K562 (cell line): Measurements from ENCODE around the gene ATP9A. TPM values are rescaled to one million over a fixed set of nuclear protein-coding genes. Genes with fewer than 3 reads are reported as not detected.

ENCODE experiments used
- ATAC-seq: fragments of 200-7000 bp; cut with Tn5 transposase; 3 replicates; pipeline ENCODE4 v1.9.1; 2020; ENCODE audit warnings: moderate library complexity
- BruUV-seq: library from RNA; stranded (reverse); fragments of 400-500 nt; replicated peaks from 2 replicates; lab custom pipeline; 2021; lab: Mats Ljungman, UMichigan
- CTCF ChIA-PET: fragments of 300-600 bp; formaldehyde crosslinking; extraction: SDS; loops from one replicate; lab custom pipeline; 2021; ENCODE audit warnings: low intra/inter-chr PET ratio; lab: Yijun Ruan, JAX
- POLR2A ChIA-PET: fragments of 300-600, 350-650 bp; sonication (Branson Sonifier 250); formaldehyde crosslinking; extraction: SDS; loops from one replicate; lab custom pipeline; 2021; ENCODE audit warnings: antibody characterized with exemption, inconsistent platforms; lab: Yijun Ruan, JAX
- DNase-seq, 4 experiments: peaks; one replicate each; pipeline versions ENCODE4 v3.0.0 to v3.0.0-alpha.2; 2011 to 2018; ENCODE audit warnings: low spot score in 3 of 4, mixed read lengths in 3 of 4; ENCODE audit errors: extremely low read depth in 1 of 4
- FAIRE-seq: peaks from 2 replicates; lab custom pipeline; 2011; peaks lifted over from hg19 to GRCh38; lab: Jason Lieb, UNC
- H2AFZ ChIP-seq: 2 replicates; pipeline ENCODE4 v1.6.0; 2011; ENCODE audit warnings: low read depth, low read length, control low read depth, inconsistent platforms
- H3K27ac ChIP-seq: fragments of 200-600 bp; 3 replicates; pipeline ENCODE4 v1.8.0; 2011; ENCODE audit warnings: low read depth, mild to moderate bottlenecking, control low read depth, inconsistent platforms, low read length, moderate library complexity, mixed read lengths; ENCODE audit errors: extremely low read depth
- H3K27me3 ChIP-seq, 2 experiments: fragments of 300-600 bp in 1 of 2; 2 replicates in 1 of 2; 3 replicates in 1 of 2; pipeline versions ENCODE4 v1.6.0 to v1.8.0; 2011; ENCODE audit warnings: inconsistent platforms in 2 of 2, low read length in 2 of 2, mild to moderate bottlenecking in 1 of 2, mixed read lengths in 1 of 2, moderate library complexity in 1 of 2; ENCODE audit not compliant: control insufficient read depth in 2 of 2, insufficient read depth in 2 of 2
- H3K36me3 ChIP-seq: fragments of 300-600 bp; 3 replicates; pipeline ENCODE4 v1.8.0; 2011; ENCODE audit warnings: mild to moderate bottlenecking, low read length, inconsistent platforms; ENCODE audit not compliant: control insufficient read depth, insufficient read depth
- H3K4me1 ChIP-seq, 2 experiments: fragments of 200-600 bp in 1 of 2; replicated peaks in 1 of 2; 2 replicates in 1 of 2; 3 replicates in 1 of 2; pipeline versions ENCODE4 v1.5.1 to v1.8.0; 2011; ENCODE audit warnings: inconsistent platforms in 2 of 2, low read length in 2 of 2, mild to moderate bottlenecking in 1 of 2, mixed read lengths in 1 of 2, moderate library complexity in 1 of 2; ENCODE audit not compliant: control insufficient read depth in 2 of 2, insufficient read depth in 2 of 2
- H3K4me2 ChIP-seq: 2 replicates; pipeline ENCODE4 v1.6.1; 2011; ENCODE audit warnings: low read length, control low read depth, inconsistent platforms, mixed read lengths; ENCODE audit not compliant: insufficient read depth
- H3K4me3 ChIP-seq: fragments of 200-600 bp; sonication (generic), shearing (Covaris generic); 2 replicates; pipeline ENCODE4 v1.5.1; 2016; ENCODE audit warnings: control low read depth, inconsistent platforms
- H3K79me2 ChIP-seq: fragments of 200-600 bp; 3 replicates; pipeline ENCODE4 v1.8.0; 2011; ENCODE audit warnings: low read length, inconsistent platforms; ENCODE audit not compliant: control insufficient read depth, insufficient read depth
- H3K9ac ChIP-seq, 2 experiments: 2 replicates each; pipeline versions ENCODE4 v1.6.0 to v1.6.1; 2011; ENCODE audit warnings: low read depth in 2 of 2, low read length in 2 of 2, control low read depth in 1 of 2, inconsistent platforms in 1 of 2, mild to moderate bottlenecking in 1 of 2, mixed read lengths in 1 of 2; ENCODE audit not compliant: insufficient read depth in 1 of 2
- H3K9me1 ChIP-seq: one replicate; pipeline ENCODE4 v1.6.0; 2011; ENCODE audit warnings: inconsistent platforms, mild to moderate bottlenecking, low read length, moderate library complexity; ENCODE audit not compliant: control insufficient read depth, insufficient read depth
- H3K9me3 ChIP-seq: replicated peaks from 2 replicates; pipeline ENCODE4 v1.5.1; 2011; ENCODE audit warnings: low read depth, low read length, inconsistent platforms; ENCODE audit not compliant: control insufficient read depth, insufficient read depth
- H4K20me1 ChIP-seq: replicated peaks from 2 replicates; pipeline ENCODE4 v1.6.1; 2011; ENCODE audit warnings: low read length, inconsistent platforms, mixed read lengths; ENCODE audit not compliant: control insufficient read depth, insufficient read depth
- ELF2 ChIP-seq: fragments of 250-450 bp; sonication (Bioruptor Pico); IDR thresholded peaks from 2 replicates; pipeline ENCODE4 v1.5.0; 2021; ENCODE audit warnings: mild to moderate bottlenecking
- GABPB1 ChIP-seq: sonication (generic); formaldehyde crosslinking; IDR thresholded peaks from 2 replicates; pipeline ENCODE4 v1.8.0; 2022; ENCODE audit warnings: mild to moderate bottlenecking, missing genetic modification reagents
- HCFC1 ChIP-seq: IDR thresholded peaks from 2 replicates; pipeline ENCODE4 v1.6.1; 2012; ENCODE audit warnings: low read depth, low read length, improper control_type of control experiment
- IFI16 ChIP-seq: fragments of 250-450 bp; sonication (Bioruptor Pico); IDR thresholded peaks from 2 replicates; pipeline ENCODE4 v2.1.2; 2022; ENCODE audit warnings: mild to moderate bottlenecking, inconsistent platforms
- NCOA4 ChIP-seq: fragments of 450-650 bp; IDR thresholded peaks from 2 replicates; pipeline ENCODE4 v1.6.1; 2018; ENCODE audit warnings: mild to moderate bottlenecking; ENCODE audit not compliant: partially characterized antibody
- PPARD ChIP-seq: fragments of 250-450 bp; sonication (Bioruptor Pico); IDR thresholded peaks from 2 replicates; pipeline ENCODE4 v1.8.0; 2022; ENCODE audit warnings: inconsistent platforms, mild to moderate bottlenecking, moderate library complexity
- ZNF785 ChIP-seq: fragments of 250-450 bp; sonication (Bioruptor Pico); IDR thresholded peaks from 2 replicates; pipeline ENCODE4 v1.4.0; 2020; ENCODE audit warnings: mild to moderate bottlenecking
- WGBS: fragments of 100-300 bp; shearing (Covaris generic); methylation state at CpG from one replicate; pipeline ENCODE4 v1.1.6; 2016; ENCODE audit warnings: low coverage, mixed read lengths; ENCODE audit not compliant: insufficient coverage; ENCODE audit errors: missing lambda C conversion rate; 5-methylcytosine and 5-hydroxymethylcytosine counted together
- in situ Hi-C: fragments of 300-500 bp; cut with MboI; formaldehyde crosslinking; loops from 4 replicates; pipeline ENCODE4 v1.15.0; 2018; ENCODE audit warnings: inconsistent platforms, mixed read lengths
- intact Hi-C: fragments of 100-400 bp; cut with micrococcal nuclease; formaldehyde crosslinking; loops from 2 replicates; pipeline ENCODE4 v1.14.2; 2022
- polyA plus RNA-seq, 8 experiments: library from polyadenylated mRNA; depleted of rRNA in 4 of 8; stranded (reverse) in 5 of 8; unstranded in 3 of 8; fragments of >200 nt; fragmentation: Nextera tagmentation in 2 of 8; fragmentation: Illumina TruSeq in 1 of 8; extraction: Ambion mirVana in 2 of 8; extraction: Trizol in 1 of 8; gene quantifications; 2 replicates each; pipeline versions ENCODE4 v1.2.1 to v1.2.3, GENCODE V29; 2011 to 2014; ENCODE audit warnings: inconsistent platforms in 1 of 8, missing spikeins in 1 of 8
- total RNA-seq, 7 experiments: library from RNA; depleted of rRNA in 6 of 7; stranded (reverse); fragments of >200 nt in 6 of 7; fragmentation: Illumina TruSeq in 2 of 7; extraction: Trizol in 2 of 7; gene quantifications; 2 replicates each; pipeline versions ENCODE4 v1.2.1 to v1.2.3, GENCODE V29; 2011 to 2021; ENCODE audit warnings: low replicate concordance in 1 of 7
- TF ChIP-seq, protein P1 (sequence below), 3 experiments: IDR thresholded peaks in 2 of 3; conservative IDR thresholded peaks in 1 of 3; 2 replicates each; pipeline ENCODE4 v1.5.1; 2011 to 2012; ENCODE audit warnings: low read length in 3 of 3, mild to moderate bottlenecking in 3 of 3, control low read depth in 2 of 3, improper control_type of control experiment in 1 of 3, inconsistent platforms in 1 of 3, low read depth in 1 of 3, mixed read lengths in 1 of 3, moderate library complexity in 1 of 3; ENCODE audit not compliant: insufficient read depth in 2 of 3
- TF ChIP-seq, protein P2 (sequence below): IDR thresholded peaks from 2 replicates; pipeline ENCODE4 v1.6.1; 2011; ENCODE audit warnings: borderline replicate concordance, low read depth, mild to moderate bottlenecking, moderate library complexity, low read length; ENCODE audit not compliant: insufficient read depth, poor library complexity, severe bottlenecking

Gene ATP9A
- total and polyA plus RNA-seq, 9 of the 15 experiments (the other 6 are each of a cell fraction or from before 2014, with no cell fraction given): 0.18 to 0.62 (median 0.29) TPM

DNA sequence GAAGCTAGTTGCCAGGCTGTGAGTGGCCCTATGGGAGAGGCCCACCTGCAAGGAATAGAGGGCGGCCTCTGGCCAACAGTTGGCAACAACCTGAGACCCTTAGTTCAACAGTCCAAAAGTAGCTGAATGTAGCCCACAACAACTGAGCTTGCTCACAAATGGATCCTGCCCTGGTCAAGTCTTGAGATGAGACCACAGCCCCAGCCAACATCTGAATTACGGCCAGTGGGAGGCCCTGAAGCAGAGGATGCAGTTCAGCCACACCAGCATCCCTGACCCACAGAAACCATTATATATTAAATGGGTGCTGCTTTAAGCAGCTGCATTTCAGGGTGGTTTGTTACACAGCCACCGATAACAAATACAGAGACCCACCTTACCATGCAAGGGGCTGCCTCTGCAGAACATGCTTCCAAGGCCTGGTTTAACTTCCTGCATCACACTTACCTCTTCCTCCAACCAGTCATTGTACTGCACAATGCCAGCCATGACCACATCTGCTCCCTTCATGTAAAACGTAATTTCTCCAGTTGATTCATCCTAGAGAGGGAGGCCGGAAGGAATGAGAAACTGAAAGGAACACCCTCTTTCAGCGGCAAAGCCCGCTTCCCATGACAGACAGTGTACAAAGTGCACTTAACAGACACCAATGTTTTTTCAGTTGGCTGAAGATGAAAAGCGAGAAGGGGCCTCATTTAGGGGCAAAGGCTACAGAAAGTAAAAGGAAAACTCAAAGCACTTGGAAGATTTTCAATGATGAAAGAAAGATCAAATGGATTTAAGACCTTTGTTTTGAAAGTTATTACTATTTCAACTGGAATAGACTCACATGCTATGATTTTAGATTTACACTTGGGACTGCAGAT, 139.4 kb downstream of the ATP9A start:
- no peaks in the 10 kb centered on the region for H3K9me1 ChIP-seq
- no peak overlapping the region for H2AFZ ChIP-seq
- no peaks in the 10 kb centered on the region for H4K20me1 ChIP-seq
- no peaks in the 10 kb centered on the region for H3K9me3 ChIP-seq
- in situ Hi-C loops (loop anchor here (5.0 kb wide), 2 partner anchors 256 to 641 kb away; no protein-coding TSS in a partner anchor), intact Hi-C loops (loop anchor here (10.0 kb wide), 1 partner anchor 644 kb away; no protein-coding TSS in a partner anchor)
- ChIA-PET POLR2A (no interaction called here), CTCF (no interaction called here)
- no peak for TF ChIP-seq HCFC1
- TF ChIP-seq NCOA4: no peak
- TF ChIP-seq IFI16 (CRISPR knock-in tag): no peak
- H3K4me2 ChIP-seq: no peak overlapping the region
- DNase-seq: no peak
- peaks cover 6 to 32% of the 10 kb centered on the region in 2 experiments for H3K27me3 ChIP-seq
- WGBS: 30% methylated on average over 8 of the region's 8 CpGs
- BruUV-seq: no TSS peak
- no peak overlapping the region for H3K27ac ChIP-seq
- H3K9ac ChIP-seq: no peak overlapping the region
- H3K4me3 ChIP-seq: no peak overlapping the region
- no peak for FAIRE-seq
- H3K79me2 ChIP-seq: no peaks in the 10 kb centered on the region
- no peaks in the 10 kb centered on the region for H3K36me3 ChIP-seq
- peaks cover 9 to 23% of the 10 kb centered on the region in 2 experiments for H3K4me1 ChIP-seq
- ATAC-seq: no peak

DNA sequence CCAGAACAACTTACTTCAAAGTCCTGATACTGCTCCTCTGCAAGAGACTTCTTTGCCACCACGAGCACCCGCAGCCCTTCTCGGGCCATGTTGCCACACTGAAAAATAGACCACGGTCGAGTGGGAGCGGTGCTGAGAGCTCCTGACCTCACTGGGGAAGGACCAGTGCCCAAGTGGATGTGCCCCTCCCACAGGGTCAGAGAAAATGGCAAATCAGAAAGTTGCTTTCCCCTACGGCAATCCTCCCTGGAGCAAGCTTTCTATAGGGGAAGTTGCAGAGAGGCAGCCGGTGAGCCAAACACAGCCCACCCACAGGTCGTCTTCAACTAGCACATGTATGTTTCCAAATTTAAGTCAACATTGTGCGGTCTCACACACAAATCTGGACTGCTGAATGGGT, 140.6 kb downstream of the ATP9A start:
- intact Hi-C loops (loop anchor here (10.0 kb wide), 1 partner anchor 643 kb away; no protein-coding TSS in a partner anchor), in situ Hi-C loops (loop anchor here (5.0 kb wide), 2 partner anchors 255 to 640 kb away; no protein-coding TSS in a partner anchor)
- TF ChIP-seq GABPB1 (no peak), PPARD (no peak), ZNF785 (CRISPR knock-in tag) (no peak), ELF2 (CRISPR knock-in tag) (no peak)
- TF ChIP-seq, protein P1, sequence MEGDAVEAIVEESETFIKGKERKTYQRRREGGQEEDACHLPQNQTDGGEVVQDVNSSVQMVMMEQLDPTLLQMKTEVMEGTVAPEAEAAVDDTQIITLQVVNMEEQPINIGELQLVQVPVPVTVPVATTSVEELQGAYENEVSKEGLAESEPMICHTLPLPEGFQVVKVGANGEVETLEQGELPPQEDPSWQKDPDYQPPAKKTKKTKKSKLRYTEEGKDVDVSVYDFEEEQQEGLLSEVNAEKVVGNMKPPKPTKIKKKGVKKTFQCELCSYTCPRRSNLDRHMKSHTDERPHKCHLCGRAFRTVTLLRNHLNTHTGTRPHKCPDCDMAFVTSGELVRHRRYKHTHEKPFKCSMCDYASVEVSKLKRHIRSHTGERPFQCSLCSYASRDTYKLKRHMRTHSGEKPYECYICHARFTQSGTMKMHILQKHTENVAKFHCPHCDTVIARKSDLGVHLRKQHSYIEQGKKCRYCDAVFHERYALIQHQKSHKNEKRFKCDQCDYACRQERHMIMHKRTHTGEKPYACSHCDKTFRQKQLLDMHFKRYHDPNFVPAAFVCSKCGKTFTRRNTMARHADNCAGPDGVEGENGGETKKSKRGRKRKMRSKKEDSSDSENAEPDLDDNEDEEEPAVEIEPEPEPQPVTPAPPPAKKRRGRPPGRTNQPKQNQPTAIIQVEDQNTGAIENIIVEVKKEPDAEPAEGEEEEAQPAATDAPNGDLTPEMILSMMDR (IDR thresholded peaks at IDR 0.05 in 2 of 3, conservative IDR thresholded peaks at IDR 0.05 in 1 of 3; ENCODE audit: insufficient read depth in 2 of 3, low read depth in 1 of 3, low read length in 3 of 3): no peak
- TF ChIP-seq, protein P2, sequence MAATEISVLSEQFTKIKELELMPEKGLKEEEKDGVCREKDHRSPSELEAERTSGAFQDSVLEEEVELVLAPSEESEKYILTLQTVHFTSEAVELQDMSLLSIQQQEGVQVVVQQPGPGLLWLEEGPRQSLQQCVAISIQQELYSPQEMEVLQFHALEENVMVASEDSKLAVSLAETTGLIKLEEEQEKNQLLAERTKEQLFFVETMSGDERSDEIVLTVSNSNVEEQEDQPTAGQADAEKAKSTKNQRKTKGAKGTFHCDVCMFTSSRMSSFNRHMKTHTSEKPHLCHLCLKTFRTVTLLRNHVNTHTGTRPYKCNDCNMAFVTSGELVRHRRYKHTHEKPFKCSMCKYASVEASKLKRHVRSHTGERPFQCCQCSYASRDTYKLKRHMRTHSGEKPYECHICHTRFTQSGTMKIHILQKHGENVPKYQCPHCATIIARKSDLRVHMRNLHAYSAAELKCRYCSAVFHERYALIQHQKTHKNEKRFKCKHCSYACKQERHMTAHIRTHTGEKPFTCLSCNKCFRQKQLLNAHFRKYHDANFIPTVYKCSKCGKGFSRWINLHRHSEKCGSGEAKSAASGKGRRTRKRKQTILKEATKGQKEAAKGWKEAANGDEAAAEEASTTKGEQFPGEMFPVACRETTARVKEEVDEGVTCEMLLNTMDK: no peak

More for the DNA sequence above, 140.6 kb downstream of the ATP9A start:
- Histone ChIP-seq H3K9me3 (no peaks in the 10 kb centered on the region), H3K27ac (no peak overlapping the region), H3K4me2 (no peak overlapping the region), H3K4me1 (peaks cover 9 to 23% of the 10 kb centered on the region in 2 experiments), H4K20me1 (no peaks in the 10 kb centered on the region), H3K9ac (no peak overlapping the region), H3K9me1 (no peaks in the 10 kb centered on the region), H2AFZ (no peak overlapping the region), H3K36me3 (no peaks in the 10 kb centered on the region), H3K4me3 (no peak overlapping the region), H3K79me2 (no peaks in the 10 kb centered on the region), H3K27me3 (peaks cover 6 to 32% of the 10 kb centered on the region in 2 experiments)
- POLR2A ChIA-PET: interaction anchor here (0.7 kb wide), 1 partner anchor 10 kb away, joined by 3 read pairs; no protein-coding TSS in a partner anchor
- BruUV-seq: no TSS peak
- CTCF ChIA-PET: interaction anchor here (0.6 kb wide), 1 partner anchor 1920 kb away, joined by 3 read pairs; no protein-coding TSS in a partner anchor
- ATAC-seq (no peak), FAIRE-seq (no peak), DNase-seq (no peak)
- WGBS: 18% methylated on average over 10 of the region's 10 CpGs
